Fibroblast of skin of scalp (primary cell): Measurements from ENCODE around the gene PIK3IP1.

Experiments used
- DNase-seq: peaks from one replicate; pipeline ENCODE4 v3.0.0-alpha.2; 2013

The PIK3IP1 gene

DNA sequence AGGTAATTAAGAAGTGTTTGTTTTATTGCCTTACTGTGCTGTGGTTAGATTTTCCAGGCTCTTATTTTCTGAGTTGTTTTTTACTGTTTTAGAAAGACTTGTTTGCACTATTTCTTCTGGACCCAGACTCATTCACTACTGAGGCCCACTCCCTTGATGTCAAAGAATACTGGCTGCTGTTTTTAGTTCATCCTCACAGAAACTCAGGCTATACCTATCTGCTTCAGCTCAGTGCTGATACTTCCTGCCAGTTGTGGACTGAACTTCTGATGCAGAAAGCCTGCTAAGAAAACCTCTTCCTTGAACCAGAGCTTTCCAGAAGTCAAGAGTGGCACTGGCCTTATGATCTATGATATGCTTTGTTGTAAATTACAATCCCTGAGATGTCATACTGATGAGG lies 15.9 kb upstream of the PIK3IP1 start:
- no peak for DNase-seq

- DNase-seq = no peak
Observed at GRCh38 chr22:31305194-31305593, 12.9 kb upstream of the PIK3IP1 start.

DNA sequence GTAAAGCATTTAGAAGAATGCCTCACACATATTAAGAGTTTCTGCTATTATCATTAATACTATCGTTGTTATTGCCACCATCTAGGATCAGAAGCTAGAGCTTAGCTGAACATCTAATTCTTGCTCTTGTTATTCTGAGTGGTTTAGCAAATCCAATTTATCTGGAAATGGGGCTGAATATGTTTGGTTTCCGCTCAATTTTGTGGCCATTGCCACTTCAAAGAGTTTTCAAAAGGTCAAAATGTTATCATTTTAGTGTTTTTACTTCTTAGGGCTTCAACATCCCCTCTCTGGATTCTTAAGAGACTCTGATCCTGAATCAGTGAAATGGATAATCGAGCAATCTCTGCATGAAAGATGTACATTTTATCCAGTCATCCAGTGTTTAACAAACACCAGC lies 10.2 kb upstream of the PIK3IP1 start:
- no peak for DNase-seq

DNA sequence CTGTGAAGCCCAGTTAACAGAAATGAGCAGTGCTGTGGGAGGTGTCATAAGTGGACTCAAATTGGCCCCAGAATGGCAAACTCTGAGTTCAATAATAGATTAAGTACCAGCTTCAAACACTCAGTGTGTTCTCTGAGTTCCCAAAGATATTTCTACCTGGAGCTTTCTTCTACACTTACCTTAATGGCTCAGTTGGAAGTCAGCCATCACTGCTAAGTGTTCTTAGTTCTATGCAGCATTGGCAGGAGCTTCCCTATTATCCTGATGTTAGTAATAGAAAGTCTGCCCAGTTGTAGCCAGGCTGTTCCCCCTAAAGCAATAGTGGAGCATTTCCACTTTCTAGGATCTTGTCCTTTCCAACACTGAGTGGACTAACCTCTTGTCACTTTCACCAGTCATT lies 9.7 kb upstream of the PIK3IP1 start:
- DNase-seq = no peak

DNA sequence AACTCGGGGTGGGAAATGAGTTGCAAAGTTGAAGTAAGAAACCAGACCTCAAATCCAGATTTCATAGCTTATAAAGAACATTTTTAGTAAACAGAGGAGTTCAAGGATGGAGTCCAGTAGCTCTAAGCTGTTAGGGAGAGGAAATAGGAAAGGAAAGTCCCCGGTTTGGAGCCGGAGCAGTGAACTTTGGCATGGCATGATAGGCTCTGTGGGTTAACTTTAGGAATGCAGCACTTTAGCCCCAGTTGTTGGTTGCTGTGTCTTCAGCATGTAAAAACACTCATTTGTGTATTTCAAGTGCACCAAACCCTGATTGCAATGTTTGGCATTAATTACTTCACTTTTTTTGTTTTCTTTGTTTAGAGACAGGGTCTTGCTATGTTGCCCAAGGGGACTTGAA lies 8.6 kb upstream of the PIK3IP1 start:
- DNase-seq = no peak

DNA sequence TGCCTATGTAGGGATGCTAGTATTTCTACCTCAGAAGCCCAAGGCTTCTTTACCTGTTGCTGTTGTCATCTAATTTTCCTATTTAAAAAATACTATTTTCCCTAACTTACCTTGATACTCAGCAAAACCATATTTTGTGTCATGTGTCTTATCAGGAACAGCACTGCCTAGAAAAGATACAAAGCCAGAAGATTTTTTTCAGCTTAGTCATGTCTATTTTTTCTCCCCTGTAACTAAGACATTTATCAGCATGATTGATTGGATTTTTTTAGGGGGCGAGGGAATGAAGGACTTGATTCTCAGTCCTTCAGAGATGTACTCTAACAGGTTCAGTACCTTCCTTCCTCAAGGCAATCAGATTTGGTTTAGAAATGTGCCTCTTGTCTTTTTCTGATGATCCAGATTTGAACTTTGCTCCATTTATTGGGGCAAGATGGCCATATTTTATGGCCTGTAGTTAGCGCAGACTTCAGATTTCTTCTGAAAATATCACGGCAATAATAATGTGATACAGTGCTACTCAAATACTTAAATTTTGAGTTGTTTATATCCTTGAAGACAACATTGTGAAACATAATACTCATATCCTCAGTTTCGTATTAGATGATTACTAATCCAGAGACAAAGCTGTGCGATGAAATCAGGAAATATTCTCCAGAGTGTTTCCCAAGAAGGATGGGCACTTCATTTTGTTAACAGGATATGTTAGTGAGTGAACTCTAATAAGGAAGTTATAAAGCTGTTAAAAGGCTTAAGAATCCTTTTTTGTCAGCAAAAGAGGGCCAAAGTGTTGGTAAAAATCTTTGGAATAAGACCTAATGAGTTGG lies 3.8 kb upstream of the PIK3IP1 start:
- DNase-seq = no peak

DNA sequence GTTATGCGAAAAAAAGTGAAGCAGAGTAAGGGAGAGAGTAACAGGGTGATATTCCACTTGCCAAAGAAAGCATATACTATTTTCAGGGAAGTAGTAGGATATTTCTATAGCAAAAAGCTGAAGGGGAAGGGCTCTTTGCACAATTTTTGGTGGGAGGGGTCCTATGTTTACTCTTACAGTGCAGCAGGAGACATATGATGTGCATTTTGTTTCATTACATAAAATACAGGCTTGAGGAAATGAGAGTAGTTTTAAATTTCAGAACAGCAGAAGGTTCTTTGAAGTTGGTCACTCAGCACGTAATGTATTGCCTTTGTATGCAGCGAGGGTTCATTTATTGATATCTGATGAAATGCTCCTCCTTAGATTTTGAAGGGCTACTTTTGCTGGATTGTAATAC lies 3.1 kb upstream of the PIK3IP1 start:
- DNase-seq = no peak

DNA sequence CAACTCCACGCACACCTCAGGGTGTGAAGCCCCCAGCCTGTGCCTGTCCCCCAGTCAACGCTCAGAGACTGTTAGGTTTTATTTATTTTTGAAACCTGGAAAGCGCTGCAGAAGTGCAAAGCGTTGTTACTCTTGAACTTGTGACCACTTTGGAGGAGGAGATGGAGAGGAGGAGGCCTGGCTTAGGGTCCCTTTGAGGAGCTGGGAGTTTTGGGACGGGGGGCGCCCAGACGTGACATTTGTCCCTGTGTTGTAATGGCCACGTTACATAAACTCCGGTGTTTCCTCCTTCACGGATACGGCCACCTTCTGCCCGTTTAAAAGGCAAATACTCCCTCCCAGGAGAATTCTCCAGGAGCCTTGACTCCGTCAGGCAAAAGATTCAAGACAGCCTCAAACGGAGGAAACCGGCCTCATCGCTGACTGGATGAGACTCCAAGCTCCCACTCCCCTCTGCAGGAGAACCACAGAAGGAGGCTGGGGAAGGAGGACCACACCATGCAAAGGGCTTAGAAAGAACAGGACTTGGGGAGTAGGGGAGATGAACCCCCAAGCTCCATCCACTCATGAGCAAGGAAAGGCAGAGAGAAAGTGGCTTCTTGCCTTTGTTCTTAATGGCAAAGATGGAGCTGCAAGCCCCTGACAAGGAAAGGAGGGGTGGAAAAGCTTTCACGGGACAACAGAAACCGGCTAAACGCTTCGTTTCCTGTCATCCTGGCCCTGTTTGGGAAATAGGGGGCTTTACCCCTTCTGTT lies 630 bp downstream of the PIK3IP1 start:
- no peak for DNase-seq

- DNase-seq = peak; percentile 87
Observed at GRCh38 chr22:31290494-31291471, 1.5 kb downstream of the PIK3IP1 start.

GRCh38 chr22:31289344-31289743 lies 2.9 kb downstream of the PIK3IP1 start:
- no peak for DNase-seq

DNA sequence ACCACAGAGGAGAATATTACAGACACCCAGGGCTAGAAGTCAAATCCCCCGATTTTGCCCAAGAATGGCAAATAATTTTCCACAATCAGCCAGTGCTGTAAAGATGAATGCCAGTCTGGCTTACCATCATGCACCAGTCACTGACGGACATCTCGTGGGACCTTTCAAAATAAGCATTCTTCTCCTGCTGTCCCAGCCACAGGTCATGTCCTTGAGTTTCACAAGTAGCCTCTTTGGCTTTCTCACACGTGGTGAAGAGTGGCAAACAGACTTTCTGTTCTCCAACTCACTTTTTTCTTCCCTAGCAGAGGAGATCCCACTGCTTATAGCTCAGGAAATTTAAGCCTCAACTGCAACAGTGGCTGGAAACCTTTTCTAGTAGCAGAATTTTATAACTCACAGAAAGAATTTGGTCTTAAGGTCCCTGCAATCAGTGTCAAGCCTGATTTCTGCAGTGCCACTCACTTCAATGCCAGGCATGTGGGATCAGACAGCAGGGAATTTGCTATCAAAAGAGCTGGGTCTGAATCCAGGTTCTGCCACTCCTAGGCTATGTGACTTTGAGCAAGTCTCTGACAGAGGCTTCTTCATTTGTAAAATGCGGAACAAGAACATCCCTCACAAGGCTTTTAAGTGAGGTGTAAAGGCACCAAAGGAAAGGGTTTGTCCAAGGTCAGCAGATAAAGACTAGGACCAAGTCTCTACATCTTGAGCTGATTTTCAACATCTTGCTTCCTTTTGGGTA lies 3.6 kb downstream of the PIK3IP1 start:
- no peak for DNase-seq

- no peak for DNase-seq
Observed at GRCh38 chr22:31287818-31288495, 4.3 kb downstream of the PIK3IP1 start.

GRCh38 chr22:31286360-31287255 lies 5.7 kb downstream of the PIK3IP1 start:
- DNase-seq = no peak

GRCh38 chr22:31284281-31285155 lies 7.8 kb downstream of the PIK3IP1 start:
- no peak for DNase-seq

DNA sequence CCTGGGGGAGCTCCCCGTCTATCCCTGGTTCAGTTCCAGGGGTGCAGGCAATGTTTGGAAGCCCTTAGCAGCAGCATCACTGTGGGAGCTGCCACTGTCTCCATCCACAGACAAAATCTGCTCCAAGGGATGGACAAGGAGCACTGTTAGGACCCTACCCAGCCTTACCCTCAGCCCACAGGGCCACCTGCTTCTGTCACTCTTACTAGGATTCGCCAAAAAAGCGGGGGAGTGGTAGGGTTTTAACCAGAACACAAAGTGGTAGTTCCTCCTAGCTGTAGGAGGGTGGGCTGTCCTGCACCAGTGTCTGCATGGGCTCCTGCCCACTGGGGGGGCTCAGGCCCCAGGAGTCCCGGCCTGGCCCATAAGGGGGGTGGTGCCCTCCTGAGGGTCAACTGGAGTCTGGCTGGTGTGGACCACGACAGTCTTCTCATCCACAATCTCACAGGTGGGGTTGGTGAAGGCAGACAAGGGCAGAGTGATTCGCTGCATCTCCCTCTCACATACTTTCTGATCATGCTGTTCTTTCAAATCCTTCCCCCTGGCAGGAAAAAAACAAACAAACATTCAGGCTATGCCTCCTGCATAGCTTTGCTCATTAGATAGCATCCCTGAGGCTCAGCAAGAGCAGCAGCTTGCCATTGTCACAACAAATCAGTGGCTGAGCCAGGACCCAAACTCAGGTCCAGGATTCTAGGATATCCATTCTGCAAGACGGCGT lies 9.4 kb downstream of the PIK3IP1 start:
- DNase-seq = no peak

- DNase-seq = no peak
Observed at GRCh38 chr22:31281733-31282132, 10.6 kb downstream of the PIK3IP1 start.

DNA sequence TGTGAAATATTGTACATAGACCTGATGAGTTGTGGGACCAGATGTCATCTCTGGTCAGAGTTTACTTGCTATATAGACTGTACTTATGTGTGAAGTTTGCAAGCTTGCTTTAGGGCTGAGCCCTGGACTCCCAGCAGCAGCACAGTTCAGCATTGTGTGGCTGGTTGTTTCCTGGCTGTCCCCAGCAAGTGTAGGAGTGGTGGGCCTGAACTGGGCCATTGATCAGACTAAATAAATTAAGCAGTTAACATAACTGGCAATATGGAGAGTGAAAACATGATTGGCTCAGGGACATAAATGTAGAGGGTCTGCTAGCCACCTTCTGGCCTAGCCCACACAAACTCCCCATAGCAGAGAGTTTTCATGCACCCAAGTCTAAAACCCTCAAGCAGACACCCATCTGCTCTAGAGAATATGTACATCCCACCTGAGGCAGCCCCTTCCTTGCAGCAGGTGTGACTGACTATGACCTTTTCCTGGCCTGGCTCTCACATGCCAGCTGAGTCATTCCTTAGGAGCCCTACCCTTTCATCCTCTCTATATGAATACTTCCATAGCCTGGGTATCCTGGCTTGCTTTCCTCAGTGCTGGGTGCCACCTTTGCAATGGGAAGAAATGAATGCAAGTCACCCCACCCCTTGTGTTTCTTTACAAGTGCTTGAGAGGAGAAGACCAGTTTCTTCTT lies 12.3 kb downstream of the PIK3IP1 start:
- DNase-seq = no peak

DNA sequence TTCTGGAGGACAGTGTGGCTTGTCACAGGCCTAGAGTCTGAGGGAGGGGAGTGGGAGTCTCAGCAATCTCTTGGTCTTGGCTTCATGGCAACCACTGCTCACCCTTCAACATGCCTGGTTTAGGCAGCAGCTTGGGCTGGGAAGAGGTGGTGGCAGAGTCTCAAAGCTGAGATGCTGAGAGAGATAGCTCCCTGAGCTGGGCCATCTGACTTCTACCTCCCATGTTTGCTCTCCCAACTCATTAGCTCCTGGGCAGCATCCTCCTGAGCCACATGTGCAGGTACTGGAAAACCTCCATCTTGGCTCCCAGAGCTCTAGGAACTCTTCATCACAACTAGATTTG lies 13.0 kb downstream of the PIK3IP1 start:
- no peak for DNase-seq
